ENCODE measurements around the gene RNGTT. TPM values are rescaled to one million over a fixed set of nuclear protein-coding genes. Genes with fewer than 3 reads are reported as not detected.

The RNGTT gene
- total RNA-seq, 1 donor, result 38.0 TPM

DNA sequence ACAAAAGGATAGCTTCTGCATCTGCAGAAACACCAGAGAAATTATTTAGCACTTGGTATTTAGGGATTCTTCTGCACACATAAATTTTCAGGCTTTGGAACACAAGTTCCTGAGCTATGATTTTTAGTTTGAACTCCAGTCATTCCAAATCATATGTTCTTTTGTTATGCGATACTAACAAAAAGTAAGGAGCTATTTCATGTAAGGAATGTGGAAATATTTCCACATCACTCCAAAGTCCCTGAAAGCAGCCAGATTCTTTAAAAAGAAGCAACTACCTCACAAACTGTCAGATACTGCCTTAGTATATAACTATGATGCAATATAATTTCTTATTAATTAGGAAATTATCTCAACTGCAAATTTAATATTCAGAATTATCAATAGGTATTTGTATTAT, 106.9 kb downstream of the RNGTT start:
- no peak for DNase-seq (ENCODE audit: low read depth)
- TF ChIP-seq CTCF (IDR thresholded peaks at IDR 0.05; ENCODE audit: insufficient read depth, low read depth, low read length), result no peak
- H3K4me3 ChIP-seq (ENCODE audit: low read depth, low read length), result no peak overlapping the region

GRCh38 chr6:88855541-88856147, 107.8 kb downstream of the RNGTT start:
- no peak for DNase-seq (ENCODE audit: low read depth)

DNA sequence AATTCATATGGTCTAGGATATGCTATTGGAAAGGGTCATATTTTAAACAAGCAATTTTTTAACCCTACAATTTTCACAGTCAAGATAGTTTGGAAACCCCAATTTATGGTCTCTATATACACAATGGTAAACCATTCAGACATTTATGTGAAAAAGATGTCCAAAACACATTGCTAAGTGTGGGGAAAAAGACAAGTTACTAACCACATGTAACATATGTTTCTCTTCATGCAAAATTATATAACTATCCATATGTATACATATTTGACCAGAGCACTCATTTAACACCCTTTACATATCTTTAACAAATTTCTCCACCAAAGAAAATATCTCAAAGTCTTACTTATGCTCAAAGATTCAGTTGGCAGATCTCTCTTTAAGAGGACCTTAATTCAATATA, 110.6 kb downstream of the RNGTT start:
- peak; percentile 55 for DNase-seq (ENCODE audit: low read depth)
- TF ChIP-seq CTCF (IDR thresholded peaks at IDR 0.05; ENCODE audit: insufficient read depth, low read depth, low read length), result no peak
- H3K4me3 ChIP-seq (ENCODE audit: low read depth, low read length), result no peak overlapping the region

More at GRCh38 chr6:88855541-88856147, 107.8 kb downstream of the RNGTT start:
- TF ChIP-seq CTCF (IDR thresholded peaks at IDR 0.05; ENCODE audit: insufficient read depth, low read depth, low read length), result no peak
- no peak overlapping the region for H3K4me3 ChIP-seq (ENCODE audit: low read depth, low read length)

- DNase-seq (ENCODE audit: low read depth), result no peak
- no peak overlapping the region for H3K4me3 ChIP-seq (ENCODE audit: low read depth, low read length)
These were observed 111.4 kb downstream of the RNGTT start for GRCh38 chr6:88852000-88852399.

GRCh38 chr6:88848870-88849269, 114.5 kb downstream of the RNGTT start:
- no peak for DNase-seq (ENCODE audit: low read depth)
- no peak overlapping the region for H3K4me3 ChIP-seq (ENCODE audit: low read depth, low read length)
- no peak for TF ChIP-seq CTCF (IDR thresholded peaks at IDR 0.05; ENCODE audit: insufficient read depth, low read depth, low read length)

More at GRCh38 chr6:88852000-88852399, 111.4 kb downstream of the RNGTT start:
- TF ChIP-seq CTCF (IDR thresholded peaks at IDR 0.05; ENCODE audit: insufficient read depth, low read depth, low read length), result no peak

GRCh38 chr6:88843040-88843439, 120.4 kb downstream of the RNGTT start:
- no peak overlapping the region for H3K4me3 ChIP-seq (ENCODE audit: low read depth, low read length)
- DNase-seq (ENCODE audit: low read depth), result peak; percentile 60
- TF ChIP-seq CTCF (IDR thresholded peaks at IDR 0.05; ENCODE audit: insufficient read depth, low read depth, low read length), result no peak

DNA sequence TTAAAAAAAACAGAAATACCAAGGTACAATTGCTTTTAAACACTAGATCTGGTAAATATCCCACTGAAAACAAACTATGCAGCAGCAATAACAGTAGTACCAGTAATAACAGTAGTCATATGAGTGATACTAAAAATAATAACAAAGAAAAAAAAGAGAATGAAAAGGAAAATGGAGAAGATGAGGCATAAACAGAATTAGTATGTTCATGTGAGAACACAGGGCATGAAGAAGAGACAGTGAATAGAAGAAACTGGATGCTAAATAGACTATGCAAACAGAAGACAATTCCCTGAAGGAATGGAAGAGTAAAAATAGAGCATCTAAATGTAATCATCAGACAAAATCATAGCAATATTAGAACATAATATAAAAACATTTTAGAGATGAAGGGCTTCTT, 121.1 kb downstream of the RNGTT start:
- no peak for DNase-seq (ENCODE audit: low read depth)
- no peak overlapping the region for H3K4me3 ChIP-seq (ENCODE audit: low read depth, low read length)
- TF ChIP-seq CTCF (IDR thresholded peaks at IDR 0.05; ENCODE audit: insufficient read depth, low read depth, low read length), result no peak
